Liver (tissue), 9 donors: ENCODE results near the gene MYMK. TPM values are rescaled to one million over a fixed set of nuclear protein-coding genes. Genes with fewer than 3 reads are reported as not detected.

Experiments used
- DNase-seq: peaks from one replicate; pipeline ENCODE4 v3.0.0-alpha.2; 2017; ENCODE audit warnings: low spot score
- H3K27ac ChIP-seq, 2 donors: one replicate each; pipeline ENCODE4 v1.7.0; 2013; ENCODE audit warnings: inconsistent platforms in 2 of 2, low read length in 2 of 2, control low read depth in 1 of 2, low read depth in 1 of 2, mild to moderate bottlenecking in 1 of 2
- H3K27me3 ChIP-seq, 4 donors: one replicate each; pipeline versions ENCODE4 v1.6.1 to v1.7.0; 2013; ENCODE audit warnings: low read length in 3 of 4, inconsistent platforms in 1 of 4, mild to moderate bottlenecking in 1 of 4, moderate library complexity in 1 of 4; ENCODE audit not compliant: control insufficient read depth in 4 of 4, insufficient read depth in 4 of 4
- H3K36me3 ChIP-seq, 4 donors: one replicate each; pipeline versions ENCODE4 v1.6.1 to v1.7.0; 2013; ENCODE audit warnings: low read length in 3 of 4, mild to moderate bottlenecking in 3 of 4, low read depth in 1 of 4, moderate library complexity in 1 of 4; ENCODE audit not compliant: control insufficient read depth in 4 of 4, insufficient read depth in 3 of 4
- H3K4me1 ChIP-seq, 4 donors: one replicate each; pipeline versions ENCODE4 v1.6.1 to v1.7.0; 2013; ENCODE audit warnings: low read length in 3 of 4, mild to moderate bottlenecking in 3 of 4, moderate library complexity in 1 of 4; ENCODE audit not compliant: control insufficient read depth in 4 of 4, insufficient read depth in 4 of 4
- H3K4me3 ChIP-seq, 3 donors: one replicate each; pipeline versions ENCODE4 v1.6.1 to v1.7.0; 2013; ENCODE audit warnings: low read length in 3 of 3, control low read depth in 1 of 3, low read depth in 1 of 3, mild to moderate bottlenecking in 1 of 3
- H3K9ac ChIP-seq, 2 donors: one replicate each; pipeline ENCODE4 v1.7.0; 2013; ENCODE audit warnings: low read length in 2 of 2, mild to moderate bottlenecking in 2 of 2, moderate library complexity in 2 of 2, control low read depth in 1 of 2, low read depth in 1 of 2
- H3K9me3 ChIP-seq, 4 donors: one replicate each; pipeline versions ENCODE4 v1.6.1 to v1.7.0; 2013; ENCODE audit warnings: low read length in 3 of 4; ENCODE audit not compliant: control insufficient read depth in 4 of 4
- ATF3 ChIP-seq: IDR thresholded peaks from 2 replicates; pipeline ENCODE4 v1.6.1; 2016; ENCODE audit warnings: antibody characterized with exemption
- CTCF ChIP-seq: fragments of 150-350 bp; IDR thresholded peaks from 2 replicates; pipeline ENCODE4 v1.5.1; 2017; ENCODE audit warnings: improper control_type of control experiment, low read depth, low read length; ENCODE audit not compliant: missing input control
- EGR1 ChIP-seq, 2 donors: IDR thresholded peaks; 2 replicates each; pipeline ENCODE4 v1.6.1; 2016 to 2018; ENCODE audit warnings: antibody characterized with exemption in 2 of 2, low read depth in 2 of 2
- FOXA1 ChIP-seq: IDR thresholded peaks from 2 replicates; pipeline ENCODE4 v1.6.1; 2016; ENCODE audit warnings: antibody characterized with exemption
- FOXA2 ChIP-seq: IDR thresholded peaks from 2 replicates; pipeline ENCODE4 v1.6.1; 2016; ENCODE audit warnings: antibody characterized with exemption
- GABPA ChIP-seq, 2 donors: IDR thresholded peaks in 1 of 2; conservative IDR thresholded peaks in 1 of 2; 2 replicates each; pipeline ENCODE4 v1.6.1; 2016; ENCODE audit warnings: antibody characterized with exemption in 2 of 2, mild to moderate bottlenecking in 1 of 2, moderate library complexity in 1 of 2
- HNF4A ChIP-seq, 2 donors: conservative IDR thresholded peaks; 2 replicates each; pipeline ENCODE4 v1.6.1; 2016; ENCODE audit warnings: antibody characterized with exemption in 2 of 2, mild to moderate bottlenecking in 2 of 2
- HNF4G ChIP-seq: IDR thresholded peaks from 2 replicates; pipeline ENCODE4 v1.6.1; 2016; ENCODE audit warnings: antibody characterized with exemption
- JUND ChIP-seq, 2 donors: IDR thresholded peaks; 2 replicates each; pipeline ENCODE4 v1.6.1; 2016; ENCODE audit warnings: antibody characterized with exemption in 2 of 2
- MAX ChIP-seq: IDR thresholded peaks from 2 replicates; pipeline ENCODE4 v1.6.1; 2016; ENCODE audit warnings: antibody characterized with exemption
- RAD21 ChIP-seq, 2 donors: IDR thresholded peaks; 2 replicates each; pipeline ENCODE4 v1.6.1; 2016; ENCODE audit warnings: antibody characterized with exemption in 2 of 2, mild to moderate bottlenecking in 2 of 2
- REST ChIP-seq: IDR thresholded peaks from 2 replicates; pipeline ENCODE4 v1.6.1; 2016; ENCODE audit warnings: antibody characterized with exemption, mild to moderate bottlenecking
- RXRA ChIP-seq, 2 donors: IDR thresholded peaks; 2 replicates each; pipeline ENCODE4 v1.6.1; 2017 to 2018; ENCODE audit warnings: antibody characterized with exemption in 2 of 2, mild to moderate bottlenecking in 1 of 2
- SP1 ChIP-seq: IDR thresholded peaks from 2 replicates; pipeline ENCODE4 v1.6.1; 2018; ENCODE audit warnings: antibody characterized with exemption, mild to moderate bottlenecking
- TAF1 ChIP-seq: conservative IDR thresholded peaks from 2 replicates; pipeline ENCODE4 v1.6.1; 2016; ENCODE audit warnings: antibody characterized with exemption, mild to moderate bottlenecking
- YY1 ChIP-seq: IDR thresholded peaks from 2 replicates; pipeline ENCODE4 v1.6.1; 2016; ENCODE audit warnings: antibody characterized with exemption, mild to moderate bottlenecking
- WGBS: extraction: QIAGEN DNeasy Blood & Tissue Kit; methylation state at CpG from one replicate; pipeline ENCODE4 v1.1.7; 2013; 5-methylcytosine and 5-hydroxymethylcytosine counted together
- polyA plus RNA-seq, 2 donors: library from polyadenylated mRNA; stranded (reverse) in 1 of 2; unstranded in 1 of 2; fragments of 200-250 nt in 1 of 2; fragments of >200 nt in 1 of 2; fragmentation: Nextera tagmentation in 1 of 2; extraction: Ambion mirVana in 1 of 2; gene quantifications; one replicate each; pipeline versions ENCODE4 v1.2.1 to v1.2.3, GENCODE V29; 2013 to 2015
- total RNA-seq, 2 donors: library from RNA; depleted of rRNA; stranded (reverse); fragments of >200 nt; gene quantifications; one replicate each; pipeline ENCODE4 v1.2.3, GENCODE V29; 2014
- donor health status: healthy.
- donor health status: healthy.
- donor health status: healthy.
- donor health status: healthy.
- donor health status: healthy.

MYMK gene
- total and polyA plus RNA-seq, 4 donors = not detected

- TF ChIP-seq ATF3 (no peak), HNF4G (no peak), FOXA1 (no peak), SP1 (no peak), MAX (no peak), YY1 (no peak), EGR1 (IDR thresholded peaks at IDR 0.05; ENCODE audit: low read depth in 2 of 2) (no peak), FOXA2 (no peak), GABPA (IDR thresholded peaks at IDR 0.05 in 1 of 2, conservative IDR thresholded peaks at IDR 0.05 in 1 of 2) (no peak), HNF4A (conservative IDR thresholded peaks at IDR 0.05) (no peak), RXRA (IDR thresholded peaks at IDR 0.05) (no peak), TAF1 (no peak), RAD21 (IDR thresholded peaks at IDR 0.05) (no peak)
These were observed 55.9 kb downstream of the MYMK start (continued) for GRCh38 chr9:133468777-133469421.

- TF ChIP-seq GABPA (IDR thresholded peaks at IDR 0.05 in 1 of 2, conservative IDR thresholded peaks at IDR 0.05 in 1 of 2) (no peak), CTCF (no peak), ATF3 (no peak), REST (no peak), RAD21 (IDR thresholded peaks at IDR 0.05) (no peak), FOXA2 (no peak), RXRA (IDR thresholded peaks at IDR 0.05) (no peak), FOXA1 (no peak), MAX (no peak), EGR1 (IDR thresholded peaks at IDR 0.05; ENCODE audit: low read depth in 2 of 2) (no peak), JUND (IDR thresholded peaks at IDR 0.05) (no peak)
These were observed 56.4 kb downstream of the MYMK start for GRCh38 chr9:133468374-133468773.

More at GRCh38 chr9:133468374-133468773, 56.4 kb downstream of the MYMK start:
- peaks cover 0 to 17% (median 8%) of the 10 kb centered on the region in 4 donors for H3K4me1 ChIP-seq
- H3K36me3 ChIP-seq = peaks cover 2 to 18% (median 14%) of the 10 kb centered on the region in 4 donors
- H3K9ac ChIP-seq = no peak overlapping the region
- no peak for DNase-seq
- H3K4me3 ChIP-seq = no peak overlapping the region
- no peaks in the 10 kb centered on the region for H3K9me3 ChIP-seq
- no peak overlapping the region for H3K27ac ChIP-seq
- no peaks in the 10 kb centered on the region for H3K27me3 ChIP-seq
- WGBS = 96% methylated on average over 11 of the region's 11 CpGs
